Astrocyte of the cerebellum (primary cell): ENCODE results near the gene DOLK.
A peak's percentile ranks its signal among the peaks of the same experiment; 100 is the strongest.

Source experiments
- DNase-seq: peaks from one replicate; pipeline ENCODE4 v3.0.0-alpha.2; 2011; ENCODE audit warnings: low read depth
- H3K4me3 ChIP-seq: 2 replicates; pipeline ENCODE4 v1.5.1; 2011; ENCODE audit warnings: mild to moderate bottlenecking, low read depth, low read length, moderate library complexity
- CTCF ChIP-seq: IDR thresholded peaks from 2 replicates; pipeline ENCODE4 v1.5.1; 2012; ENCODE audit warnings: low read length, low read depth, moderate library complexity, mild to moderate bottlenecking; ENCODE audit errors: missing control alignments
- in situ Hi-C: cut with HindIII; loops from 2 replicates; pipeline ENCODE4 v1.10.0; 2017; ENCODE audit warnings: low sequenced_read_pairs

DOLK gene

GRCh38 chr9:128933731-128934130, 13.7 kb downstream of the DOLK start:
- DNase-seq: no peak
- in situ Hi-C loops: no loop called here
- no peak overlapping the region for H3K4me3 ChIP-seq
- TF ChIP-seq CTCF: no peak

- in situ Hi-C loops: no loop called here
Observed at GRCh38 chr9:128929560-128929959, 17.8 kb downstream of the DOLK start.

GRCh38 chr9:128928624-128929023, 18.8 kb downstream of the DOLK start:
- no peak for TF ChIP-seq CTCF
- H3K4me3 ChIP-seq: no peak overlapping the region
- in situ Hi-C loops: no loop called here
- no peak for DNase-seq

More at GRCh38 chr9:128929560-128929959, 17.8 kb downstream of the DOLK start:
- no peak for DNase-seq
- H3K4me3 ChIP-seq: no peak overlapping the region
- TF ChIP-seq CTCF: no peak

GRCh38 chr9:128927731-128928411, 19.5 kb downstream of the DOLK start:
- peak; percentile 87 for TF ChIP-seq CTCF
- H3K4me3 ChIP-seq: no peak overlapping the region
- in situ Hi-C loops: no loop called here
- DNase-seq: peak; percentile 22

GRCh38 chr9:128923493-128923883, 23.9 kb downstream of the DOLK start:
- no peak overlapping the region for H3K4me3 ChIP-seq
- TF ChIP-seq CTCF: no peak
- in situ Hi-C loops: no loop called here
- DNase-seq: no peak

- in situ Hi-C loops: no loop called here
Observed at GRCh38 chr9:128921881-128922763, 25.3 kb downstream of the DOLK start.

More at GRCh38 chr9:128921881-128922763, 25.3 kb downstream of the DOLK start:
- DNase-seq: no peak
- no peak for TF ChIP-seq CTCF
- peak overlapping the region; percentile 28 for H3K4me3 ChIP-seq
